Ishikawa (cell line): Measurements from ENCODE around the gene PRRG4.
A peak's percentile ranks its signal among the peaks of the same experiment; 100 is the strongest.

ENCODE experiments used
- CEBPB ChIP-seq: IDR thresholded peaks from 2 replicates; pipeline ENCODE4 v1.6.1; 2012
- CREB1 ChIP-seq: IDR thresholded peaks from 2 replicates; pipeline ENCODE4 v1.6.1; 2012; ENCODE audit warnings: low read depth
- EGR1 ChIP-seq: IDR thresholded peaks from 2 replicates; pipeline ENCODE4 v1.6.1; 2012
- EP300 ChIP-seq: IDR thresholded peaks from 2 replicates; pipeline ENCODE4 v1.6.1; 2012; ENCODE audit warnings: borderline replicate concordance
- FOXM1 ChIP-seq: IDR thresholded peaks from 2 replicates; pipeline ENCODE4 v1.6.1; 2012; ENCODE audit warnings: low read depth, borderline replicate concordance
- MAX ChIP-seq: IDR thresholded peaks from 2 replicates; pipeline ENCODE4 v1.6.1; 2012
- NFIC ChIP-seq: IDR thresholded peaks from 2 replicates; pipeline ENCODE4 v1.6.1; 2012
- RAD21 ChIP-seq: IDR thresholded peaks from 2 replicates; pipeline ENCODE4 v1.6.1; 2012; ENCODE audit warnings: low read depth
- REST ChIP-seq: IDR thresholded peaks from 2 replicates; pipeline ENCODE4 v1.6.1; 2012; ENCODE audit warnings: low read depth, mild to moderate bottlenecking
- TAF1 ChIP-seq: IDR thresholded peaks from 2 replicates; pipeline ENCODE4 v1.6.1; 2012; ENCODE audit warnings: low read depth, mild to moderate bottlenecking
- TCF12 ChIP-seq: IDR thresholded peaks from 2 replicates; pipeline ENCODE4 v1.6.1; 2012; ENCODE audit warnings: low read depth
- TEAD4 ChIP-seq: IDR thresholded peaks from 2 replicates; pipeline ENCODE4 v1.6.1; 2012
- USF1 ChIP-seq: IDR thresholded peaks from 2 replicates; pipeline ENCODE4 v1.6.1; 2012
- YY1 ChIP-seq: IDR thresholded peaks from 2 replicates; pipeline ENCODE4 v1.6.1; 2012; ENCODE audit warnings: low read depth
- ZBTB7A ChIP-seq: IDR thresholded peaks from 2 replicates; pipeline ENCODE4 v1.6.1; 2012; ENCODE audit warnings: low read depth

PRRG4 gene

GRCh38 chr11:32833921-32834320, 4.2 kb downstream of the PRRG4 start:
- no peak for TF ChIP-seq ZBTB7A
- TF ChIP-seq FOXM1 = no peak
- no peak for TF ChIP-seq TCF12
- TF ChIP-seq MAX = no peak
- TF ChIP-seq USF1 = no peak
- no peak for TF ChIP-seq REST
- TF ChIP-seq RAD21 = no peak
- no peak for TF ChIP-seq EGR1
- no peak for TF ChIP-seq CEBPB
- TF ChIP-seq EP300 = no peak
- TF ChIP-seq YY1 = no peak
- no peak for TF ChIP-seq TAF1
- TF ChIP-seq CREB1 = no peak
- TF ChIP-seq NFIC = no peak
- TF ChIP-seq TEAD4 = no peak

- TF ChIP-seq CEBPB (no peak), USF1 (no peak), ZBTB7A (no peak), NFIC (no peak), RAD21 (no peak), EGR1 (no peak), MAX (no peak), FOXM1 (no peak), TCF12 (no peak), EP300 (no peak), TEAD4 (no peak), YY1 (no peak)
Observed at GRCh38 chr11:32836946-32837345, 7.2 kb downstream of the PRRG4 start.

GRCh38 chr11:32838505-32839274, 9.0 kb downstream of the PRRG4 start:
- TF ChIP-seq CREB1 (no peak), MAX (no peak), YY1 (no peak), TCF12 (no peak), USF1 (no peak), NFIC (peak; percentile 23; the same call in 1 of the 2 replicates), ZBTB7A (no peak), RAD21 (no peak), EGR1 (no peak), TAF1 (no peak), CEBPB (peak; percentile 100)

GRCh38 chr11:32839308-32839707, 9.6 kb downstream of the PRRG4 start:
- TF ChIP-seq USF1 (no peak), FOXM1 (no peak), EGR1 (no peak), CEBPB (no peak), EP300 (no peak), TAF1 (no peak), MAX (no peak), YY1 (no peak), REST (no peak)

- no peak for TF ChIP-seq RAD21
- TF ChIP-seq CREB1 = no peak
- TF ChIP-seq FOXM1 = no peak
- no peak for TF ChIP-seq NFIC
- no peak for TF ChIP-seq ZBTB7A
- no peak for TF ChIP-seq USF1
- TF ChIP-seq TCF12 = no peak
- TF ChIP-seq TAF1 = no peak
- no peak for TF ChIP-seq CEBPB
- no peak for TF ChIP-seq EGR1
- TF ChIP-seq TEAD4 = no peak
- TF ChIP-seq EP300 = no peak
Observed at GRCh38 chr11:32840587-32840986, 10.9 kb downstream of the PRRG4 start.
